ENCODE results near the gene STRADB. TPM values are rescaled to one million over a fixed set of nuclear protein-coding genes. Genes with fewer than 3 reads are reported as not detected.
"Not testable (repeated sequence)": the region's sequence is repeated elsewhere in the genome, so short reads cannot be mapped to it uniquely, and the experiment has no call there.

The STRADB gene
- total RNA-seq, 1 donor from 2014 or later: 42.2 TPM

DNA sequence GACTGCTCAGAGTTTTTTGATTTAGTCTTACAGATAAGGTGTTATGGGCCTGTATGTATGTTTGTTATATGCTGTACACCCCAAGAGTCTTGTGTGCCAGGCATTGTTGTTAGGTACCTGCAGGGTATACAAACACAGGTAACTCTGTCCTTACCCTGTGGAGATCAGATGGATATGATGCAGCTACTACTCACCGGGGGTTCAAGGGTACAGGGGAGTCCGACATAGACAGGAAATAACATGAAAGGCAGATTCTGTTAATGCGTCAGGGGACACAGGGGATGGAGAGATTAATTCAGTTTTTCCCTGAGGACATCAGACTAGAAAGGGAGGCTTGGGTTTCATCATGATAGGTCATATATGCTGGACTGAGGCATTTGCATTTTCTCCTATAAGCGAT is 31.6 kb upstream of the STRADB start:
- DNase-seq (ENCODE audit: low read depth, low spot score): no peak
- Mint-ChIP-seq H3K4me3 (no peak overlapping the region), H3K4me1 (peaks cover 14% of the 10 kb centered on the region), H3K36me3 (ENCODE audit: low read depth) (peaks cover 3% of the 10 kb centered on the region), H3K27ac (ENCODE audit: unreplicated experiment) (no peak overlapping the region), H3K9me3 (no peaks in the 10 kb centered on the region), H3K27me3 (ENCODE audit: low read depth) (no peaks in the 10 kb centered on the region)
- no peak for TF ChIP-seq CTCF (conservative IDR thresholded peaks at IDR 0.05)

- DNase-seq (ENCODE audit: low read depth, low spot score): no peak
- no peak for TF ChIP-seq CTCF (conservative IDR thresholded peaks at IDR 0.05)
- H3K9me3 Mint-ChIP-seq: no peaks in the 10 kb centered on the region
- no peak overlapping the region for H3K4me3 Mint-ChIP-seq
- no peaks in the 10 kb centered on the region for H3K27me3 Mint-ChIP-seq (ENCODE audit: low read depth)
- peaks cover 14% of the 10 kb centered on the region for H3K4me1 Mint-ChIP-seq
- H3K27ac Mint-ChIP-seq (ENCODE audit: unreplicated experiment): no peak overlapping the region
- H3K36me3 Mint-ChIP-seq (ENCODE audit: low read depth): peaks cover 3% of the 10 kb centered on the region
Measured at GRCh38 chr2:201420442-201421113, 31.0 kb upstream of the STRADB start.

GRCh38 chr2:201425952-201426351 is 25.6 kb upstream of the STRADB start:
- Mint-ChIP-seq H3K27ac (ENCODE audit: unreplicated experiment) (no peak overlapping the region), H3K9me3 (peaks cover 8% of the 10 kb centered on the region), H3K36me3 (ENCODE audit: low read depth) (peaks cover 19% of the 10 kb centered on the region), H3K27me3 (ENCODE audit: low read depth) (no peaks in the 10 kb centered on the region), H3K4me1 (peaks cover 9% of the 10 kb centered on the region), H3K4me3 (no peak overlapping the region)
- DNase-seq (ENCODE audit: low read depth, low spot score): no peak
- no peak for TF ChIP-seq CTCF (conservative IDR thresholded peaks at IDR 0.05)

DNA sequence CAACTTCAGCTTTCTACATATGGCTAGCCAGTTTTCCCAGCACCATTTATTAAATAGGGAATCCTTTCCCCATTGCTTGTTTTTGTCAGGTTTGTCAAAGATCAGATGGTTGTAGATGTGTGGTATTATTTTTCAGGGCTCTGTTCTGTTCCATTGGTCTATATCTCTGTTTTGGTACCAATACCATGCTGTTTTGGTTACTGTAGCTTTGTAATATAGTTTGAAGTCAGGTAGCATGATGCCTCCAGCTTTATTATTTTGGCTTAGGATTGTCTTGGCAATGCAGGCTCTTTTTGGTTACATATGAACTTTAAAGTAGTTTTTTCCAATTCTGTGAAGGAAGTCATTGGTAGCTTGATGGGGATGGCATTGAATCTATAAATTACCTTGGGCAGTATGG is 23.2 kb upstream of the STRADB start:
- DNase-seq (ENCODE audit: low read depth, low spot score); H3K4me3 Mint-ChIP-seq; H3K27me3 Mint-ChIP-seq (ENCODE audit: low read depth); H3K9me3 Mint-ChIP-seq; H3K27ac Mint-ChIP-seq (ENCODE audit: unreplicated experiment): not testable (repeated sequence)
- peaks cover 28% of the 10 kb centered on the region for H3K36me3 Mint-ChIP-seq (ENCODE audit: low read depth)
- peaks cover 13% of the 10 kb centered on the region for H3K4me1 Mint-ChIP-seq

- peaks cover 28% of the 10 kb centered on the region for H3K36me3 Mint-ChIP-seq (ENCODE audit: low read depth)
- H3K4me1 Mint-ChIP-seq: peaks cover 18% of the 10 kb centered on the region
- not testable (repeated sequence) for H3K27ac Mint-ChIP-seq (ENCODE audit: unreplicated experiment); H3K9me3 Mint-ChIP-seq; DNase-seq (ENCODE audit: low read depth, low spot score); H3K4me3 Mint-ChIP-seq; H3K27me3 Mint-ChIP-seq (ENCODE audit: low read depth)
Measured at GRCh38 chr2:201429835-201430234, 21.7 kb upstream of the STRADB start.

DNA sequence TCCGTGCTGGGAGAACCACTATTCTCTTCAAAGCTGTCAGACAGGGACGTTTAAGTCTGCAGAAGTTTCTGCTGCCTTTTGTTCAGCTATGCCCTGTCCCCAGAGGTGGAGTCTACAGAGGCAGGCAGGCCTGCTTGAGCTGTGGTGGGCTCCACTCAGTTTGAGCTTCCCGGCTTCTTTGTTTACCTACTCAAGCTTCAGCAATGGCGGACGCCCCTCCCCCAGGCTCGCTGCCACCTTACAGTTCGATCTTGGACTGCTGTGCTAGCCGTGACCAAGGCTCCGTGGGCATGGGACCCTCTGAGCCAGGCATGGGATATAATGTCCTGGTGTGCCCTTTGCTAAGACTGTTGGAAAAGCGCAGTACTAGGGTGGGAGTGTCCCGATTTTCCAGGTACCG is 21.2 kb upstream of the STRADB start:
- H3K4me3 Mint-ChIP-seq; DNase-seq (ENCODE audit: low read depth, low spot score); H3K9me3 Mint-ChIP-seq; H3K27ac Mint-ChIP-seq (ENCODE audit: unreplicated experiment); H3K27me3 Mint-ChIP-seq (ENCODE audit: low read depth): not testable (repeated sequence)
- H3K4me1 Mint-ChIP-seq: peaks cover 18% of the 10 kb centered on the region
- H3K36me3 Mint-ChIP-seq (ENCODE audit: low read depth): peaks cover 28% of the 10 kb centered on the region

DNA sequence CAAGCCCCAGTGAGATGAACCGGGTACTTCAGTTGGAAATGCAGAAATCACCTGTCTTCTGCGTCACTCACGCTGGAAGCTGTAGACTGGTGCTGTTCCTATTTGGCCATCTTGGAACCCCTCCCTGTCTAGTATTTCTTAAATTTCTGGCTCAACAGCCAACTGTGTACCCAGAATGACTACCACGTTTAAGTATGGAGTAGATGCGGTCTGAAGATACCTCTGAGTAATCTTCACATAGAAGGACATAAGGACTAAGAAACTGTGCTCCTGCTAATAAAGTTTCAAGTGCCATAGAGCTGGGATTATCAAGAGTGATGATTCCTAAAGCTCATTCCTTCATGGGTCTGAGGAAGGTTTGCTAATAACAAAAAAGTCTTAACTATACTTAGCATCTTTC is 20.7 kb upstream of the STRADB start:
- Mint-ChIP-seq H3K27ac (ENCODE audit: unreplicated experiment) (no peak overlapping the region), H3K4me3 (no peak overlapping the region), H3K9me3 (peaks cover 8% of the 10 kb centered on the region), H3K27me3 (ENCODE audit: low read depth) (no peaks in the 10 kb centered on the region), H3K4me1 (peaks cover 18% of the 10 kb centered on the region), H3K36me3 (ENCODE audit: low read depth) (peaks cover 28% of the 10 kb centered on the region)
- DNase-seq (ENCODE audit: low read depth, low spot score): no peak
- no peak for TF ChIP-seq CTCF (conservative IDR thresholded peaks at IDR 0.05)

Data from neural crest cell (in vitro differentiated cells).